Natural killer cell treated with Interleukin-12 subunit alpha and Interleukin-12 subunit beta and Interleukin-15 and Interleukin-18, amount 100 ng/mL, for 72 hours (primary cell): Measurements from ENCODE around the gene B3GNT5. TPM values are rescaled to one million over a fixed set of nuclear protein-coding genes. Genes with fewer than 3 reads are reported as not detected.

Experiments used
- ATAC-seq, 2 donors: fragments of 150-1000 bp; cut with Tn5 transposase in 1 of 2; sonication (Bioruptor Pico), chemical (Tn5 transposase) in 1 of 2; 2 replicates each; pipeline ENCODE4 v1.10.0; 2021
- DNase-seq: peaks from one replicate; pipeline ENCODE4 v3.0.0; 2022; ENCODE audit warnings: low spot score
- H3K27ac Mint-ChIP-seq, 2 donors: 1 replicate in 1 of 2; 2 replicates in 1 of 2; pipeline ENCODE4 v1.8.0; 2022; ENCODE audit warnings: mixed read lengths in 2 of 2, mild to moderate bottlenecking in 1 of 2, moderate library complexity in 1 of 2
- H3K27me3 Mint-ChIP-seq, 2 donors: 1 replicate in 1 of 2; 2 replicates in 1 of 2; pipeline ENCODE4 v1.8.0; 2022; ENCODE audit warnings: mixed read lengths in 2 of 2
- H3K36me3 Mint-ChIP-seq: one replicate; pipeline ENCODE4 v1.8.0; 2022; ENCODE audit warnings: mixed read lengths
- H3K4me1 Mint-ChIP-seq, 2 donors: 1 replicate in 1 of 2; 2 replicates in 1 of 2; pipeline ENCODE4 v1.8.0; 2022; ENCODE audit warnings: low read depth in 2 of 2, mixed read lengths in 2 of 2, mild to moderate bottlenecking in 1 of 2
- H3K4me3 Mint-ChIP-seq: one replicate; pipeline ENCODE4 v1.8.0; 2022; ENCODE audit warnings: mixed read lengths
- H3K9me3 Mint-ChIP-seq: 2 replicates; pipeline ENCODE4 v1.8.0; 2022; ENCODE audit warnings: mixed read lengths
- total RNA-seq, 2 donors: library from RNA; stranded (reverse); gene quantifications; one replicate each; pipeline ENCODE4 v1.2.3, GENCODE V29; 2022

The B3GNT5 gene
- total RNA-seq, 2 donors from 2014 or later: 0.36 to 1.0 TPM

GRCh38 chr3:183299976-183300375, 46.9 kb downstream of the B3GNT5 start:
- Mint-ChIP-seq H3K4me1 (peaks cover 11 to 19% of the 10 kb centered on the region in 2 donors), H3K4me3 (no peak overlapping the region), H3K9me3 (no peaks in the 10 kb centered on the region), H3K27ac (no peak overlapping the region), H3K27me3 (no peaks in the 10 kb centered on the region), H3K36me3 (no peaks in the 10 kb centered on the region)
- ATAC-seq: no peak
- no peak for DNase-seq

- no peak for ATAC-seq
- no peak for DNase-seq
- Mint-ChIP-seq H3K4me3 (no peak overlapping the region), H3K4me1 (peaks cover 12 to 19% of the 10 kb centered on the region in 2 donors), H3K27me3 (no peaks in the 10 kb centered on the region), H3K9me3 (no peaks in the 10 kb centered on the region), H3K27ac (peak overlapping the region in 1 of 2 donors; percentile 34), H3K36me3 (no peaks in the 10 kb centered on the region)
Measured at GRCh38 chr3:183300996-183301562, 48.0 kb downstream of the B3GNT5 start.

DNA sequence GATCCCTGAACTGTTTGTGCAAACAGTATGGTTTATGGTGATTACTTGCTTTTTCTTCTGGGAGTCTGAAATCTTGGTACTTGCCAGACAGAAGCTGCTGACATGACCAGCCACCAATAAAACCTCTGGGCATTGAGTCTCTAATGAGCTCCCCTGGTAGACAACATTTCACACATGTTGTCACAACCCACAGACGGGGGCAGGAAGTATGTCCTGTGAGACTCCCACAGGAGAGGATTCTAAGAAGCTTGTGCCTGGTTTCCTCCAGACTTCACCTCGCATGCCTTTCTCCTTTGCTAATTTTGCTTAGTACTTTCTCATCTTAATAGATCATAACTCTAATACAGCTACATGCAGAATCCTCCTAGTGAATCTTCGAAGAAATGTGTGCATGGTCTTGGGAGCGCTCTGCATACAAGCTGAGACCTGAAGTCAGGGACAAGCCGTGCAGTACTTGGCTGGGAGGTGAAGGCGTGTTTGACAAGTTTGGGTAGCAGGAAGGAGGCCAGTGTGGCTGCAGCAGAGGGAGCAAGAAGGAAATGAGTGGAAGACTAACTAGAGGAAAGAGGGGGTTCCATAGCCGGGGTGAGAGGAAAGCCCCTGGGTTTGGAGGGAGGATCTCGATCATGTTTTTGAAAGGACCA, 49.0 kb downstream of the B3GNT5 start:
- Mint-ChIP-seq H3K9me3 (no peaks in the 10 kb centered on the region), H3K36me3 (no peaks in the 10 kb centered on the region), H3K27me3 (no peaks in the 10 kb centered on the region), H3K27ac (peak overlapping the region; percentile 5 to 6), H3K4me3 (peak overlapping the region; percentile 9), H3K4me1 (peaks cover 20 to 29% of the 10 kb centered on the region in 2 donors)
- peak; percentile 60 to 81 for ATAC-seq
- no peak for DNase-seq

GRCh38 chr3:183303690-183304089, 50.6 kb downstream of the B3GNT5 start:
- no peak for DNase-seq
- Mint-ChIP-seq H3K27me3 (no peaks in the 10 kb centered on the region), H3K9me3 (no peaks in the 10 kb centered on the region), H3K4me3 (no peak overlapping the region), H3K36me3 (no peaks in the 10 kb centered on the region), H3K4me1 (peaks cover 20 to 35% of the 10 kb centered on the region in 2 donors), H3K27ac (peak overlapping the region in 1 of 2 donors; percentile 12)
- ATAC-seq: no peak

- Mint-ChIP-seq H3K36me3 (no peaks in the 10 kb centered on the region), H3K4me1 (peaks cover 13 to 27% of the 10 kb centered on the region in 2 donors), H3K9me3 (no peaks in the 10 kb centered on the region), H3K27ac (peak overlapping the region in 1 of 2 donors; percentile 67), H3K27me3 (no peaks in the 10 kb centered on the region), H3K4me3 (no peak overlapping the region)
- ATAC-seq: peak; percentile 83 to 90
- no peak for DNase-seq
Measured at GRCh38 chr3:183306798-183307671, 54.0 kb downstream of the B3GNT5 start.

GRCh38 chr3:183307749-183308148, 54.7 kb downstream of the B3GNT5 start:
- peaks cover 8 to 23% of the 10 kb centered on the region in 2 donors for H3K4me1 Mint-ChIP-seq
- no peaks in the 10 kb centered on the region for H3K9me3 Mint-ChIP-seq
- no peaks in the 10 kb centered on the region for H3K27me3 Mint-ChIP-seq
- ATAC-seq (no peak), DNase-seq (no peak)
- no peak overlapping the region for H3K4me3 Mint-ChIP-seq
- no peaks in the 10 kb centered on the region for H3K36me3 Mint-ChIP-seq
- peak overlapping the region in 1 of 2 donors; percentile 12 for H3K27ac Mint-ChIP-seq

DNA sequence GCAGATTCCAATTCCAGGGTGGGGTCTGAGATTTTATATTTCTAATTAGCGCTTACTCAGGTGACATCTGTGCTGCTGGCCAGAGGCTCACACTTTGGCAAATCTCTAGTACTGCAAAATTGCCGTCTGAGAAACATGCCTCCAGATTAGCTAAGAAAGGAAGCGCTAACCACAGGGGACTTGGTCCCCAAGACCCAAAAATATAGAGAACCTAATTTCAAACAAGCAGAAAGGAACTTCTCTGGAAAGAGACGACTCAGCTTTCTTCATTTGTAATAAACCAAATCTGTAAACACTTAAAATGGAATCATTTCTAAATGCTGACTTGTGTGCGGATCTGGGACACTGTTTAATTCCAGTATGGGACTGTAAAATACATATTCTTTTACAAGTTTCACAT, 55.7 kb downstream of the B3GNT5 start:
- no peak overlapping the region for H3K4me3 Mint-ChIP-seq
- ATAC-seq (no peak), DNase-seq (no peak)
- no peaks in the 10 kb centered on the region for H3K36me3 Mint-ChIP-seq
- H3K9me3 Mint-ChIP-seq: no peaks in the 10 kb centered on the region
- no peak overlapping the region for H3K27ac Mint-ChIP-seq
- H3K4me1 Mint-ChIP-seq: peaks cover 8 to 18% of the 10 kb centered on the region in 2 donors
- no peaks in the 10 kb centered on the region for H3K27me3 Mint-ChIP-seq

GRCh38 chr3:183309276-183309675, 56.2 kb downstream of the B3GNT5 start:
- H3K9me3 Mint-ChIP-seq: no peaks in the 10 kb centered on the region
- no peaks in the 10 kb centered on the region for H3K36me3 Mint-ChIP-seq
- no peak for ATAC-seq
- H3K4me3 Mint-ChIP-seq: no peak overlapping the region
- no peak overlapping the region for H3K27ac Mint-ChIP-seq
- H3K4me1 Mint-ChIP-seq: peaks cover 8 to 15% of the 10 kb centered on the region in 2 donors
- H3K27me3 Mint-ChIP-seq: no peaks in the 10 kb centered on the region
- DNase-seq: no peak

DNA sequence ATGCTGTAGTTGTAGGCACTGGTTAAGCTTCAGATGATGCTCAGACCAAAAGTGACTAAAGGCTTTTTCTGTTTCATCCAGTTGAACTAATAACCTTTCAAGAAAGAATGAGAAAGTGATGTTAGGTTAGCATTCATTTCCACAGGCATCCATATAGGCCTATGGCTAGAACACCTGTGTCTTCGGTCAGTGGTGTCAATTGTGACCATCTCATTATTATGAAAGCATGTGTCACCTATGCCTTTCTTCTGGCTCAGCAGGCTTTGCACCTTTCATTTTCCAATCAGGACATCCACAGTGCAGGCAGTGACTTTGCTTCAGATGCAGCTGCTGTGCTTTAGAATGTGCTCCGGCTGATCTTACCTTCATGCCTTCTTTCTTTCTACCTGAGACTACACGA, 57.9 kb downstream of the B3GNT5 start:
- no peaks in the 10 kb centered on the region for H3K27me3 Mint-ChIP-seq
- H3K4me1 Mint-ChIP-seq: peaks cover 8 to 15% of the 10 kb centered on the region in 2 donors
- DNase-seq: no peak
- no peaks in the 10 kb centered on the region for H3K9me3 Mint-ChIP-seq
- H3K27ac Mint-ChIP-seq: no peak overlapping the region
- no peak overlapping the region for H3K4me3 Mint-ChIP-seq
- no peak for ATAC-seq
- H3K36me3 Mint-ChIP-seq: no peaks in the 10 kb centered on the region

- H3K36me3 Mint-ChIP-seq: no peaks in the 10 kb centered on the region
- DNase-seq (no peak), ATAC-seq (no peak)
- peaks cover 0 to 2% of the 10 kb centered on the region in 2 donors for H3K4me1 Mint-ChIP-seq
- no peaks in the 10 kb centered on the region for H3K9me3 Mint-ChIP-seq
- H3K27ac Mint-ChIP-seq: no peak overlapping the region
- H3K4me3 Mint-ChIP-seq: no peak overlapping the region
- H3K27me3 Mint-ChIP-seq: no peaks in the 10 kb centered on the region
Measured at GRCh38 chr3:183312433-183312832, 59.4 kb downstream of the B3GNT5 start.

- no peak overlapping the region for H3K27ac Mint-ChIP-seq
- DNase-seq: no peak
- no peaks in the 10 kb centered on the region for H3K36me3 Mint-ChIP-seq
- no peaks in the 10 kb centered on the region for H3K27me3 Mint-ChIP-seq
- no peak overlapping the region for H3K4me3 Mint-ChIP-seq
- ATAC-seq: no peak
- H3K9me3 Mint-ChIP-seq: no peaks in the 10 kb centered on the region
- H3K4me1 Mint-ChIP-seq: no peaks in the 10 kb centered on the region
Measured at GRCh38 chr3:183313351-183313750, 60.3 kb downstream of the B3GNT5 start.

GRCh38 chr3:183313764-183314163, 60.7 kb downstream of the B3GNT5 start:
- Mint-ChIP-seq H3K27me3 (no peaks in the 10 kb centered on the region), H3K9me3 (no peaks in the 10 kb centered on the region), H3K27ac (no peak overlapping the region), H3K4me1 (no peaks in the 10 kb centered on the region), H3K36me3 (no peaks in the 10 kb centered on the region), H3K4me3 (no peak overlapping the region)
- ATAC-seq (no peak), DNase-seq (no peak)

GRCh38 chr3:183315739-183316138, 62.7 kb downstream of the B3GNT5 start:
- no peak for DNase-seq
- H3K36me3 Mint-ChIP-seq: no peaks in the 10 kb centered on the region
- H3K4me1 Mint-ChIP-seq: no peaks in the 10 kb centered on the region
- no peaks in the 10 kb centered on the region for H3K9me3 Mint-ChIP-seq
- H3K4me3 Mint-ChIP-seq: no peak overlapping the region
- H3K27me3 Mint-ChIP-seq: no peaks in the 10 kb centered on the region
- ATAC-seq: no peak
- H3K27ac Mint-ChIP-seq: no peak overlapping the region

GRCh38 chr3:183317271-183317670, 64.2 kb downstream of the B3GNT5 start:
- Mint-ChIP-seq H3K4me3 (no peak overlapping the region), H3K36me3 (no peaks in the 10 kb centered on the region), H3K4me1 (no peaks in the 10 kb centered on the region), H3K27me3 (no peaks in the 10 kb centered on the region), H3K27ac (no peak overlapping the region), H3K9me3 (no peaks in the 10 kb centered on the region)
- DNase-seq (no peak), ATAC-seq (no peak)
